ENCODE results near the gene DUSP23. TPM values are rescaled to one million over a fixed set of nuclear protein-coding genes. Genes with fewer than 3 reads are reported as not detected.
A peak's percentile ranks its signal among the peaks of the same experiment; 100 is the strongest.

Gene DUSP23
- total RNA-seq, 1 experiment from 2014 or later, result 35.0 TPM

DNA sequence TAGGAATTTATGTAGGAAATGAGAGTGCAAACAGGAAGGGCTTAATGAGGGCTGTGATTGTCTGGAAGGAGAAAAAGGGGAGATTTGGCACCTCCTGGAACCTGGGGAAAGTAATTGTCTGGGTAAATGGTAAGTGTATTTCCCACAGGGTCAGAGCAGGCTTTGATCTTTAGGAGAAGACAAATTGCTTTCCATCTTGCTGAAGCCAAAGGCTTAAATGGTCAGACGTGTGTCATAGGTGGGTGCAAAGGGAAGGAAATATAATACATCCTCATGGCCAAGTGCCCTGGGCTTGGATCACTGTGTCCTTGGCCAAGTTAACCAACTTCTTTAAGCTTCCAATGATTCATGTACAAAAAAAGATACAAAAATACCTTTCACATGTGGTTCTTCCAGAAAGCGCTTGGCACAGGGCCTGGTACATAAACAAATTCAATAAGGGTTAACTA, 1.3 kb upstream of the DUSP23 start:
- DNase-seq (ENCODE audit: low spot score), result no peak
- in situ Hi-C loops (cut with HindIII; ENCODE audit: low sequenced_read_pairs), result no loop called here

DNA sequence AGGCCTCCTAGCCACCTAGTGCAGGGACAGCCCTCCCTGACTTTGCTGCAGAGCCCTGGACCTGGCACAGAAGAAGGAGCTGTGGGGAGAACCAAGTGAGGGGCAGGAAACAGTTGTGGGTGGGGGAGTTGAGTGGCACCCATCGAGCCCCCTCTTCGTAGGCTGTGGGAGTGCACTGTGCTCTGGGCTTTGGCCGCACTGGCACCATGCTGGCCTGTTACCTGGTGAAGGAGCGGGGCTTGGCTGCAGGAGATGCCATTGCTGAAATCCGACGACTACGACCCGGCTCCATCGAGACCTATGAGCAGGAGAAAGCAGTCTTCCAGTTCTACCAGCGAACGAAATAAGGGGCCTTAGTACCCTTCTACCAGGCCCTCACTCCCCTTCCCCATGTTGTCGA, 1.2 kb downstream of the DUSP23 start:
- in situ Hi-C loops (cut with HindIII; ENCODE audit: low sequenced_read_pairs), result no loop called here
- DNase-seq (ENCODE audit: low spot score), result no peak

GRCh38 chr1:159783724-159784123, 3.0 kb downstream of the DUSP23 start:
- in situ Hi-C loops (cut with HindIII; ENCODE audit: low sequenced_read_pairs), result no loop called here
- DNase-seq (ENCODE audit: low spot score), result no peak

- DNase-seq (ENCODE audit: low spot score), result no peak
- in situ Hi-C loops (cut with HindIII; ENCODE audit: low sequenced_read_pairs), result no loop called here
Measured at GRCh38 chr1:159786465-159786864, 5.7 kb downstream of the DUSP23 start.

DNA sequence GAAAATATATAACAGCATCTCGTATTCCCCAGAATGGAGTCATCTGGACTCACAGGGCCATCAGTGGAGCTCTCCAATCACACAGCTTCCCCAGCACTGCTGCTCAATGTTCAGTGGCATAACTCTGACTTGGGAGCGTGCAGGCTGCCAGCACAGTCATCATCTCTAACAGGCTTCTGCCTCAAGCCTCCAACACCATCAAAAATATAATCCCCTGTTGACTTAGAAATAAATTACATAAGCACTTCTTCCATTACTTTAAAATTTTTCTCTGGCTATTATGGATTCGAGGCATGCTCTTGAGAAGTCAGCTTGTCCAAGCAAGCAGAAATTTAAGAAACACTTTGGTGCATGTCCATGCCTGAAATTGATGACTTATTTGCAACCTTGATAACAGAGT, 6.2 kb downstream of the DUSP23 start:
- in situ Hi-C loops (cut with HindIII; ENCODE audit: low sequenced_read_pairs), result no loop called here
- DNase-seq (ENCODE audit: low spot score), result no peak

GRCh38 chr1:159790237-159790917, 9.6 kb downstream of the DUSP23 start:
- peak; percentile 21 for DNase-seq (ENCODE audit: low spot score)
- in situ Hi-C loops (cut with HindIII; ENCODE audit: low sequenced_read_pairs), result no loop called here

DNA sequence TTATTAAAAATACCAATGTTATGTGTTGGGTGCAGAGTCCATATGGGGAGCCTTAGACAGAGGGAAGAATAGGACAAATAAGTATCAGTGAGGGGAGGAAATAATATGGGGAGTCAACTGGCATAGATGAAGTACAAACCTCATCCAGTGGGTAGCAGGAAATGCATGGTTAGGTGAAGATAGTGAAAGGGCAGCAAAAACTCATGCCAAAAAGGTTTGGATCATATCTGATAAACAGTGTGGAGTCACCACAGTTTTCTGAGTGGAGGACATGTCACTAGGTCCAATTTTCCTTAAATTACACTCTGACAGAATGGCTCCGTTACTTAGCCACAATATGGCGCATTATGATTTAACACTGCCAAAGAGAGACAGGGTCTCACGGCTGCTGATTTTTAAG, 10.3 kb downstream of the DUSP23 start:
- in situ Hi-C loops (cut with HindIII; ENCODE audit: low sequenced_read_pairs), result no loop called here
- DNase-seq (ENCODE audit: low spot score), result no peak

GRCh38 chr1:159791461-159791860, 10.7 kb downstream of the DUSP23 start:
- in situ Hi-C loops (cut with HindIII; ENCODE audit: low sequenced_read_pairs), result no loop called here
- no peak for DNase-seq (ENCODE audit: low spot score)

DNA sequence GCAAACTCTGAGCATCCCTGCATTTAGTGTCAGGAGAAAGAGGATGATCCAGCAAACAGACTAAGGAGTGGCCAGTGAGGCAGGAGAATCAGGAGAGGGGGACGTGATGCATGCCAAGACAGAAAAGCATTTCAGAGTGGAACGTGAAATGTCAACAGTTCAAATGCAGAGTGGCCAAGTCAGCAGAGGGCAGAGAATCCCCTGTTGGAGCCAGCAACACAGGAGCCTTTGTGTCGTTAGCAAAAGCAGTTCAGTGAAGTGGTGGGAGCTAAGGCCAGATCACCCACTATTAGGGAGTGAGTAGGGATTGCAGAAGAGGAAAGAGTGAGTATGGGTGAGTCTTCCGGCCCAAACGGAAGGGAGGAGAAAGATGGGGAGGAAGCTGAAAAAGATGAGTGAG, 14.8 kb downstream of the DUSP23 start:
- in situ Hi-C loops (cut with HindIII; ENCODE audit: low sequenced_read_pairs), result no loop called here
- no peak for DNase-seq (ENCODE audit: low spot score)

DNA sequence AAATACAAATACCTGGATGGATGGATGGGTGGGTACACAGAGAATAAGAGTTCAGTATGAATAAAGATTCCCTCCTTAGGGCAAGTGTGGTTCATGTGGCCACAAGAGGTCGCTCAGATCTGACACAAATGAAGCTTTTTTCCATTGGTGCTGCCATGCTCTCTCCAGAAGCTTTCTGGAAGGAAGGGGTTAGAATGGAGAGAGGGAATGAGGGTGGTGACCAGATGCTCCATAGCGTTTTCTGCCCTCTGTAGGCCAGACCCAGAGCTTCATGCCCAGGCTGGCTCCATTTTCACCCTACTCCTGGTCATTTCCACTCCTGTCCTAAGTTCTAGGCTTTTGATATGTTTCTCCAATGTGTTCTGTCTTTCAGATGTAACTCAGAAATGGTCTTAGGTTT, 18.1 kb downstream of the DUSP23 start:
- in situ Hi-C loops (cut with HindIII; ENCODE audit: low sequenced_read_pairs), result no loop called here
- DNase-seq (ENCODE audit: low spot score), result peak; percentile 83

DNA sequence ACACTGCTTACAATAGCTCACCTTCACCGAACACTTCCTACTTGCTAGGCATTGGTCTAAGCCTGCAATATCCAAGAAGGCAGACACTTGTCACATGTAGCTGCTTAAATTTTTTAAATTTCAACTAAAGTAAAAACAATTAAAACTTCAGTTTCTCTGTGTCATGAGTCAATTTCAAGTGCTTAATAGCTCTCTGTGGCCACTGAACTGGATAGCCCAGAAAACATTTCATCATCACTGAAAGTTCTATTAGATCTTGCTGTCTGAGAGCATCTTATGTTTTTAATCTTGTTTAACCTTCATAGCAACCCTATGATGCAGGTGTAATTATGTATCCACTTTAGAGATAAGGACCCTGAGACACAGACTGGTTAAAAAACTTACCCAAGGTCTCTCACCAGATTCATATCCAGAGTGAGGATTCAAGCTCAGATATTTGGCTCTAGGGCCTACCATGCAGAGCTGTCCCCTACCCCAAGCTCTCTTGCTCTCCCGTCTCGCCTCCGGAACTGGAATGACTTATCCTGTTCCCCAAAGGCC, 18.8 kb downstream of the DUSP23 start:
- in situ Hi-C loops (cut with HindIII; ENCODE audit: low sequenced_read_pairs), result no loop called here
- DNase-seq (ENCODE audit: low spot score), result no peak

DNA sequence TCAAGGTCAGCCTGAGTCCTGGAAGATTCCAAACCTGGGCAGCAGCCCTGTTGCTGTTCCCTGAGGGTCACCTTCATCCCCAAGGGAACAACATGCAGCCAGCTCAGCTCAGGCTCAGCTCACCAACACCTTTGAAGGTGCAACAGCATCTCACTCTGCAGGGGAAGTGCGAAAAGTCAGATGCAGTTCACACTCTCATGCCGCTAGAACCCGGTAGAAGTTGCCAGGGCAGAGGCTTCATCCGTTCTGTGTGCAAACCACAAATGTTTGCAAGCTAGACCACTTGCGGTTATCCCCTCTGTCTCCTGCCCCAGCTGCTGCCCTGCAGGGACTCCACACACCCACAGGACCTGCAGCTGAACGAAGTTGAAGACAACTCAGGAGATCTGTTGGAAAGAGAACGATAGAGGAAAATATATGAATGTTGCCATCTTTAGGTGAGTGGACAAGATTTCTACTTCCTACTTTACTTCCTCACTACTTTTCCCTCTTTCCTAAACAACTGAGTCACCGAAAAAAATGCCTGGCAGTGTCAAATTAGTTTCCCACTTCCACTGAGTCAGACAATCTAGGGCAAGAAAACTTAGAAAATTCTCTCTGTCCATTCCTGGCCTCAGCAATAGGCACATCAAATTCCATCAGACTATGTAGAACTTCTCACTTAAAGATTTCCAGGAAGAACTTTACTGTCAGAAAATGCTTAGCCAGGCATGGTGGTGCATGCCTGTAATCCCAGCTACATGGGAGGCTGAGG, 19.6 kb downstream of the DUSP23 start:
- in situ Hi-C loops (cut with HindIII; ENCODE audit: low sequenced_read_pairs), result no loop called here
- DNase-seq (ENCODE audit: low spot score), result no peak

GRCh38 chr1:159802111-159802510, 21.3 kb downstream of the DUSP23 start, which contains the start of gene FCRL6:
Gene FCRL6, plus strand, starts transcription at chr1:159802360. Its CDS starts 65 bp downstream, at chr1:159802425.
- no peak for DNase-seq (ENCODE audit: low spot score)
- in situ Hi-C loops (cut with HindIII; ENCODE audit: low sequenced_read_pairs), result no loop called here

- no peak for DNase-seq (ENCODE audit: low spot score)
- in situ Hi-C loops (cut with HindIII; ENCODE audit: low sequenced_read_pairs), result no loop called here
Measured at GRCh38 chr1:159803956-159804689, 23.4 kb downstream of the DUSP23 start.

DNA sequence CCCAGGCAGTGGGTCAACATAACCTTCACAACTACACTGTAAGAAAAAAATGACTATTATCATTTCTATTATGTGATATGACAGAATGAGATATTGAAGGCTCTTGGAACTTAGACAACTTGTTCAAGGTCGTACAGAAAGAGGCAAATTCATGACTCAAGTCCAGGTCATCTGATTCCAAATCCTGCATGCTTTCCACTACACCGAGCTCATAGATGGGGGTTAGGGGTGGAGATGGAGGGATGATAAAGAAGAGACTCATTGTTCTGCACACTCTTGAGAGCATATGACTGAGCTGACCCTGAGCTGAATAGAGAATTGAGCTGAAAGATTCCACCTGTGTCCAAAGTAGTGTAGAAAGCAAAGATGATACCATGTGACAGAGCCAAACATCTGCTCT, 24.2 kb downstream of the DUSP23 start:
- in situ Hi-C loops (cut with HindIII; ENCODE audit: low sequenced_read_pairs), result no loop called here
- no peak for DNase-seq (ENCODE audit: low spot score)

- in situ Hi-C loops (cut with HindIII; ENCODE audit: low sequenced_read_pairs), result no loop called here
- DNase-seq (ENCODE audit: low spot score), result no peak
Measured at GRCh38 chr1:159815926-159816325, 35.2 kb downstream of the DUSP23 start.

DNA sequence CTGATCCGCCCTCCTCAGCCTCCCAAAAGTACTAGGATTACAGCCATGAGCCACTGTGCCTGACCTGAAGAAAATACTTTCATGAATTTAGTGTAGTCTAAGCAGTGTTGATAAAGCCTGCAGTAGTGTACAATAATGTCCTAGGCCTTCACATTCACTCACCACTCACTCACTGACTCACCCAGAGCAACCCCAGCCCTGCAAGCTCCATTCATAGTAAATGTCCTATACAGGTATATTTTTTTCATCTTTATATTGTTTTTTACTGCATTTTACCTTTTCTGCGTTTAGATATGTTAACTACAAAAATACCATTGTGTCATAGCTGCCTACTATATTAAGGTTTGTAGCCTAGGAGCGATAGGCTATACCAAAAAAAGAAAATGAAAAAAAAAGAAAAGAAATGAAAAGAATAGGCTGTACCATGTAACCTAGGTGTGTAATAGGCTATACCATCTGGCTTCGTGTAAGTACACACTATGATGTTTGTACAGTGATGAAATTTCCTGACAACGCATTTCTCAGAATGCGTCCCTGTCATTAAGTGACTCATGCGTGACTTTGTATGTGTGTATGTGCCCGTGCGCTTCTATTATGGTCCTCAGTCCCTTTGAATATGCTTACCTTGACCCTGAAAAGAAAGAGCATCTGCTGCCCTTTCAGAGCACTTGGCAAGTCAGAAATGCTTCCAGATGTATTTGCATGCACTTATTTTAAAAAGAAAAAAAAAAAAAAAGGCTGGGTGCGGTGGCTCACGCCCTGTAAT, 36.7 kb downstream of the DUSP23 start:
- in situ Hi-C loops (cut with HindIII; ENCODE audit: low sequenced_read_pairs), result no loop called here
- DNase-seq (ENCODE audit: low spot score), result no peak

- peak; percentile 78 for DNase-seq (ENCODE audit: low spot score)
- in situ Hi-C loops (cut with HindIII; ENCODE audit: low sequenced_read_pairs), result no loop called here
Measured at GRCh38 chr1:159821171-159821867, 40.6 kb downstream of the DUSP23 start.

DNA sequence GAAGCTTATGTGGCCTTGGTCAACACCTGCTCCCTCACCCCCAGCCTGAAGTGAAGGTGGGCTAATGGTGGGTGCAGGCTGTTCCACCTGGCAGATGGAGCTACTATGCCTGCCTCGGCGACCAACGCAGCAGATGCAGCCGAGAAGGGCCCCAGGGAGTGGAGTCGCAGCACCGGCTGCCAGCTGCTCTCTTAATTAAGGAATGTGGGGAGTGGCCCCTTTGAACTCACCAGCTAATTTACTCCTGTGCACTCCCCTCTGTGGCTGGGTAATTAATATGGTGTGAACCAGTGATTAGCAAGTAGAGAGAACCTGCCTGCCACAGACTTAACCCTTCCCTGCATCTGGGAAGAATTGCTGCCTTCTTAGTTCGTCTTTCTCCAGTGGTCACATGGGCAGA, 42.6 kb downstream of the DUSP23 start:
- in situ Hi-C loops (cut with HindIII; ENCODE audit: low sequenced_read_pairs), result no loop called here
- no peak for DNase-seq (ENCODE audit: low spot score)
